GM12892 (cell line): Measurements from ENCODE around the gene PITPNC1.

ENCODE experiments used
- POLR2A ChIP-seq: IDR thresholded peaks from 2 replicates; pipeline ENCODE4 v1.6.1; 2011; ENCODE audit warnings: low read depth, low read length, control low read depth
- POLR2AphosphoS5 ChIP-seq: IDR thresholded peaks from 2 replicates; pipeline ENCODE4 v1.6.1; 2011; ENCODE audit warnings: low read depth, low read length, control low read depth
- TAF1 ChIP-seq: IDR thresholded peaks from 2 replicates; pipeline ENCODE4 v1.6.1; 2011; ENCODE audit warnings: low read depth, mild to moderate bottlenecking, control low read depth, low read length, borderline replicate concordance

DNA sequence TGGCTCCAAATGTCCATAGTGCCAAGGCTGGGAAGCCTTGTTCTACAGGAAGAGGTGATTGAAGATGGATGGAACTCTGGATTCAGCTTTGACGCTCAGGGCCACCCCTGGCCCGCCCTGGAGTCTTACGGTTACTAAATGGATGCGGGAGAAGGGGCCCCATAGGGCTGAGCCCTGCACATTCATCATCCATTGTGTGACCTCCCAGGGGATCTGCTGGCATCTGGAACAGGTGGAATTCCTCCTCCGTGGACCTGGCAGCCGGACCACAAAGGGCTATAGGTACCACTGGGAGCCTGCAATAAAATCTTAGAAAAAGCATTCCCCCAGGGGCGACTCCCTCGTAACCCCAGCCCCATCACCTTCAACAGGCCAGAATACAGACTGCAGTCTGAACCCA, 259.2 kb downstream of the PITPNC1 start:
- TF ChIP-seq POLR2AphosphoS5 (no peak), TAF1 (no peak), POLR2A (no peak)
